MM.1S (cell line): Measurements from ENCODE around the gene EIF5.

Experiments used
- DNase-seq: peaks from one replicate; pipeline ENCODE4 v3.0.0-alpha.2; 2015
- H2AFZ ChIP-seq: fragments of 300-600 bp; sonication (generic); 2 replicates; pipeline ENCODE4 v1.6.0; 2016; ENCODE audit warnings: antibody characterized with exemption, low read length
- H3F3A ChIP-seq: fragments of 300-600 bp; sonication (generic); 2 replicates; pipeline ENCODE4 v1.6.1; 2016; ENCODE audit warnings: mild to moderate bottlenecking, antibody characterized with exemption, low read length, moderate library complexity, mixed read lengths; ENCODE audit not compliant: insufficient read depth
- H3K27ac ChIP-seq: fragments of 300-600 bp; sonication (generic); 2 replicates; pipeline ENCODE4 v1.5.1; 2016; ENCODE audit warnings: mild to moderate bottlenecking, low read length
- H3K27me3 ChIP-seq: fragments of 300-600 bp; sonication (generic); replicated peaks from 2 replicates; pipeline ENCODE4 v1.6.0; 2016; ENCODE audit warnings: low read length; ENCODE audit not compliant: insufficient read depth
- H3K36me3 ChIP-seq: fragments of 300-600 bp; sonication (generic); replicated peaks from 2 replicates; pipeline ENCODE4 v1.6.1; 2016; ENCODE audit warnings: mild to moderate bottlenecking, low read length, mixed read lengths; ENCODE audit not compliant: insufficient read depth
- H3K4me1 ChIP-seq: fragments of 300-600 bp; sonication (generic); 2 replicates; pipeline ENCODE4 v1.6.1; 2016; ENCODE audit warnings: low read length, mixed read lengths
- H3K4me2 ChIP-seq: fragments of 300-600 bp; sonication (generic); 2 replicates; pipeline ENCODE4 v1.6.0; 2016; ENCODE audit warnings: low read depth, low read length
- H3K4me3 ChIP-seq: fragments of 300-600 bp; sonication (generic); 2 replicates; pipeline ENCODE4 v1.5.1; 2016; ENCODE audit warnings: low read length, mixed read lengths
- H3K79me2 ChIP-seq: fragments of 300-600 bp; sonication (generic); 2 replicates; pipeline ENCODE4 v1.6.1; 2016; ENCODE audit warnings: mixed run types, low read length, mixed read lengths
- H3K9ac ChIP-seq: fragments of 300-600 bp; sonication (generic); 2 replicates; pipeline ENCODE4 v1.6.1; 2016; ENCODE audit warnings: low read length, mixed read lengths
- H3K9me2 ChIP-seq: fragments of 300-600 bp; sonication (generic); replicated peaks from 2 replicates; pipeline ENCODE4 v1.6.1; 2016; ENCODE audit warnings: mild to moderate bottlenecking, low read length, mixed read lengths; ENCODE audit not compliant: insufficient read depth
- H3K9me3 ChIP-seq: fragments of 300-600 bp; sonication (generic); replicated peaks from 2 replicates; pipeline ENCODE4 v1.6.1; 2016; ENCODE audit warnings: mild to moderate bottlenecking, low read length, mixed read lengths; ENCODE audit not compliant: insufficient read depth
- H4K20me1 ChIP-seq: fragments of 300-600 bp; sonication (generic); 2 replicates; pipeline ENCODE4 v1.6.1; 2016; ENCODE audit warnings: mild to moderate bottlenecking, low read length, moderate library complexity, mixed read lengths; ENCODE audit not compliant: insufficient read depth
- CTCF ChIP-seq: fragments of 300-600 bp; sonication (generic); IDR thresholded peaks from 2 replicates; pipeline ENCODE4 v1.5.1; 2016; ENCODE audit warnings: antibody characterized with exemption, low read length, mixed read lengths
- EZH2 ChIP-seq: fragments of 300-600 bp; sonication (generic); optimal IDR thresholded peaks from 2 replicates; pipeline ENCODE3; 2017; ENCODE audit warnings: low read depth, mild to moderate bottlenecking, antibody characterized with exemption, low read length, mixed read lengths
- EZH2phosphoT487 ChIP-seq: fragments of 300-600 bp; sonication (generic); IDR thresholded peaks from 2 replicates; pipeline ENCODE4 v1.6.1; 2018; ENCODE audit warnings: antibody characterized with exemption, low read length

Gene EIF5

DNA sequence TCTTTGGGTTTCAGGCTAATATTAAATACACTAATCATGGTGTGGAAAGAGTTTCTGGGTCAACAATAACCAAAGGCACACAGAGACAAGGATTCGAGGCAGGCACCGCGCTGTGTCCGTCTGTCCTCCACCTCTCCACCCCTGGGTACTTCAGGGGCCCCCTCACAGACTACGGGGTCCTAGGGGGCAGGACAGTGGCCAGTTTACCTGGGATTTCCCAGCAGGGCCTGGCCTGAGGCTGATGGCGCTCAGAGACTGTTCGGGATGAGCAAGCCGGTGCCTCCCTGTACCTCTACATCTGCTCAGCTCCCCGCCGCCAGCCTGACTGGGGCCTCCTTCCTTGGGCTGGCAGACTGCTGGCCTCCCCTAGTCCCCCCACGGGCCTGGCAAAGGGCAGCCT is 18.1 kb upstream of the EIF5 start:
- no peaks in the 10 kb centered on the region for H3K9me2 ChIP-seq
- no peak overlapping the region for H3K4me2 ChIP-seq
- no peak overlapping the region for H3K4me3 ChIP-seq
- no peaks in the 10 kb centered on the region for H3K36me3 ChIP-seq
- no peaks in the 10 kb centered on the region for H3K27me3 ChIP-seq
- TF ChIP-seq EZH2phosphoT487 = no peak
- H3F3A ChIP-seq = no peaks in the 10 kb centered on the region
- no peak overlapping the region for H3K27ac ChIP-seq
- no peaks in the 10 kb centered on the region for H3K9me3 ChIP-seq
- no peak overlapping the region for H3K9ac ChIP-seq
- H4K20me1 ChIP-seq = no peaks in the 10 kb centered on the region
- no peak for DNase-seq
- no peaks in the 10 kb centered on the region for H3K79me2 ChIP-seq
- H3K4me1 ChIP-seq = no peaks in the 10 kb centered on the region
- no peak overlapping the region for H2AFZ ChIP-seq

GRCh38 chr14:103316721-103317121 is 17.3 kb upstream of the EIF5 start:
- Histone ChIP-seq H2AFZ (no peak overlapping the region), H3K9me2 (no peaks in the 10 kb centered on the region), H4K20me1 (no peaks in the 10 kb centered on the region), H3K79me2 (no peaks in the 10 kb centered on the region), H3F3A (no peaks in the 10 kb centered on the region), H3K27me3 (no peaks in the 10 kb centered on the region), H3K27ac (no peak overlapping the region), H3K4me2 (no peak overlapping the region), H3K4me3 (no peak overlapping the region), H3K36me3 (no peaks in the 10 kb centered on the region), H3K9ac (no peak overlapping the region), H3K9me3 (no peaks in the 10 kb centered on the region), H3K4me1 (no peaks in the 10 kb centered on the region)
- DNase-seq = no peak
- no peak for TF ChIP-seq CTCF
- no peak for TF ChIP-seq EZH2phosphoT487
- no peak for TF ChIP-seq EZH2

DNA sequence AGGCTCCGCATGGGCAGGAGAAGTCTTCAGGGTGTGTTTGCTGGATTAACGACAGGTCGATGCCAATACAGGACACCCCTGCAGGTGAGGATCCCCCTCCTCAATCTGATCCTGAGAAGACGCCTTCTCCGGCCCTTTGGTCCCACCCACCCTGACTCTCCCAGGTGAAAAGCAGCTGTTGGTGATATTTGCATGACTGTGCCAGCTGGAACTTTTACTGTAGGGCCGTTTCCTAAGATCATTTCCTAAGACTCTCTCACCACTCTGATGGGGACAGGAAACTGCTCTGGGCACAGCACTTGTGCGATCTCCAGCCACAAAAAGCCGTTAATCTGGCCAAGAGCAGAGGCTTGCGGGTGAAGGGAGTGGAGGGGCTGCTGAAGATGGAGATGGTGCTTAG is 16.8 kb upstream of the EIF5 start:
- Histone ChIP-seq H3K36me3 (no peaks in the 10 kb centered on the region), H3K4me2 (no peak overlapping the region), H3K9me3 (no peaks in the 10 kb centered on the region), H3K9ac (no peak overlapping the region), H3K4me1 (no peaks in the 10 kb centered on the region), H3K4me3 (no peak overlapping the region), H3F3A (no peaks in the 10 kb centered on the region), H3K79me2 (no peaks in the 10 kb centered on the region), H2AFZ (no peak overlapping the region), H3K27ac (no peak overlapping the region), H3K9me2 (no peaks in the 10 kb centered on the region), H4K20me1 (no peaks in the 10 kb centered on the region), H3K27me3 (no peaks in the 10 kb centered on the region)
- TF ChIP-seq EZH2 (no peak), EZH2phosphoT487 (no peak), CTCF (no peak)
- DNase-seq = no peak

DNA sequence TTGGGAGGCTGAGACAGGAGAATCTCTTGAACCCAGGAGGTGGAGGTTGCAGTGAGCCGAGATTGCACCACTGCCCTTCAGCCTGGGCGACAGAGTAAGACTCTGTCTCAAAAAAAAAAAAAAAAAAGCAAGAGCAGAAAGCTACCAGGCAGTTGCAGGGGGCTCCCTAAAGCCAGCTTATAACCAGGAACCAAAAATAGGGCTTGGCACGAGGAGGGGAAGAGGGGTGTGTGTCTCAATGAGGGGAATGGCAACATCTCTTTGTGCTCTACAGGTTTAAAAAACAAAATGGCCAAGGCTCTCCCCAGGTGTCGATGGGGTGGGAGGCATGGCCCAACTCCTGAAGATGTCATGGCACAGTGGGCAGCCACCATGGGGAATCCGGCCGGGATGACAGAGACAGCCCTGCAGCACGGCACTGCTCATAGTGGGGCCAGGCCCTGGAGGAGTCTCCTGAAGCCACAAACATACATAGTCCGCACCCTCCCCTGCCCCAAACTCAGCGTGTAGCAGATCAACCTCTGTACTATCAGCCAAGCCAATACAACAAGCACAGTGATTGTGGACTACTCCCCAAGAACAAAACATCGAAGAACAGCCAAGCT is 16.0 kb upstream of the EIF5 start:
- Histone ChIP-seq H3K27me3 (no peaks in the 10 kb centered on the region), H3K27ac (no peak overlapping the region), H3F3A (no peaks in the 10 kb centered on the region), H2AFZ (no peak overlapping the region), H4K20me1 (no peaks in the 10 kb centered on the region), H3K4me2 (no peak overlapping the region), H3K9me3 (no peaks in the 10 kb centered on the region), H3K79me2 (no peaks in the 10 kb centered on the region), H3K4me1 (no peaks in the 10 kb centered on the region), H3K9ac (no peak overlapping the region), H3K36me3 (no peaks in the 10 kb centered on the region), H3K9me2 (no peaks in the 10 kb centered on the region), H3K4me3 (no peak overlapping the region)
- DNase-seq = no peak
- no peak for TF ChIP-seq CTCF
